Occipital lobe (tissue), 2 donors: ENCODE results near the gene DCAF15. TPM values are rescaled to one million over a fixed set of nuclear protein-coding genes. Genes with fewer than 3 reads are reported as not detected.

ENCODE experiments used
- DNase-seq: peaks from one replicate; lab custom pipeline; 2025; lab: John Stamatoyannopoulos, UW
- total RNA-seq: library from RNA; depleted of rRNA; stranded (reverse); fragments of >200 nt; gene quantifications from one replicate; pipeline ENCODE4 v1.2.3, GENCODE V29; 2014

The DCAF15 gene
- total RNA-seq, 1 donor from 2014 or later, result 10.1 TPM

GRCh38 chr19:13976446-13976845 lies 24.1 kb downstream of the DCAF15 start:
- no peak for DNase-seq

GRCh38 chr19:13977803-13978202 lies 25.5 kb downstream of the DCAF15 start:
- no peak for DNase-seq

- no peak for DNase-seq
These were observed 26.3 kb downstream of the DCAF15 start for GRCh38 chr19:13978351-13979243.

- no peak for DNase-seq
These were observed 26.9 kb downstream of the DCAF15 start for GRCh38 chr19:13979244-13979615.

GRCh38 chr19:13979686-13980085 lies 27.4 kb downstream of the DCAF15 start:
- no peak for DNase-seq

- no peak for DNase-seq
These were observed 28.0 kb downstream of the DCAF15 start for GRCh38 chr19:13980340-13980739.

GRCh38 chr19:13981021-13981420 lies 28.7 kb downstream of the DCAF15 start:
- no peak for DNase-seq

- DNase-seq, result no peak
These were observed 29.2 kb downstream of the DCAF15 start for GRCh38 chr19:13981467-13981866.

- DNase-seq, result no peak
These were observed 29.7 kb downstream of the DCAF15 start for GRCh38 chr19:13981988-13982501.

- no peak for DNase-seq
These were observed 30.5 kb downstream of the DCAF15 start for GRCh38 chr19:13982773-13983172.

GRCh38 chr19:13983213-13983889 lies 31.0 kb downstream of the DCAF15 start:
- DNase-seq, result no peak

GRCh38 chr19:13984186-13984585 lies 31.9 kb downstream of the DCAF15 start:
- no peak for DNase-seq

- no peak for DNase-seq
These were observed 32.8 kb downstream of the DCAF15 start for GRCh38 chr19:13984875-13985741.

- DNase-seq, result no peak
These were observed 33.5 kb downstream of the DCAF15 start for GRCh38 chr19:13985771-13986347.

- peak; percentile 55 for DNase-seq
These were observed 34.1 kb downstream of the DCAF15 start for GRCh38 chr19:13986348-13986904.

GRCh38 chr19:13987101-13987890 lies 35.0 kb downstream of the DCAF15 start:
- DNase-seq, result no peak

GRCh38 chr19:13989487-13989886 lies 37.2 kb downstream of the DCAF15 start:
- no peak for DNase-seq

GRCh38 chr19:13990085-13990484 lies 37.8 kb downstream of the DCAF15 start:
- no peak for DNase-seq

- DNase-seq, result no peak
These were observed 39.7 kb downstream of the DCAF15 start for GRCh38 chr19:13992025-13992424.
